Measurements from ENCODE around the gene NEUROG3. TPM values are rescaled to one million over a fixed set of nuclear protein-coding genes. Genes with fewer than 3 reads are reported as not detected.

The NEUROG3 gene
- total RNA-seq, 3 donors from 2014 or later (not counting 1 experiment from before 2014, with no cell fraction given) = not detected

- TF ChIP-seq CTCF (IDR thresholded peaks at IDR 0.05) = no peak
- Histone ChIP-seq H3K4me1 (ENCODE audit: control insufficient read depth, insufficient read depth, low read length) (peaks cover 29% of the 10 kb centered on the region), H3K27me3 (ENCODE audit: control insufficient read depth, insufficient read depth, low read length) (peaks cover 66% of the 10 kb centered on the region), H3K36me3 (ENCODE audit: control insufficient read depth, insufficient read depth, low read length) (no peaks in the 10 kb centered on the region), H3K9me3 (ENCODE audit: control insufficient read depth, insufficient read depth, low read length) (no peaks in the 10 kb centered on the region), H3K4me3 (ENCODE audit: low read length) (no peak overlapping the region), H3K27ac (ENCODE audit: low read length) (no peak overlapping the region)
- Mint-ChIP-seq H3K9me3 (no peaks in the 10 kb centered on the region), H3K27ac (no peak overlapping the region), H3K36me3 (no peaks in the 10 kb centered on the region), H3K27me3 (ENCODE audit: low read depth in 2 of 2) (peaks cover 73 to 80% of the 10 kb centered on the region in 2 donors), H3K4me3 (no peak overlapping the region), H3K4me1 (peaks cover 14 to 19% of the 10 kb centered on the region in 2 donors)
- WGBS (ENCODE audit: insufficient coverage) = 14% methylated on average over 10 of the region's 11 CpGs
- intact Hi-C loops (cut with micrococcal nuclease) = no loop called here
- ATAC-seq (no peak), DNase-seq (no peak)
These were observed 3.0 kb downstream of the NEUROG3 start for GRCh38 chr10:69570050-69570816.

GRCh38 chr10:69569396-69569934, 3.8 kb downstream of the NEUROG3 start:
- no peak for DNase-seq
- peaks cover 69% of the 10 kb centered on the region for H3K27me3 ChIP-seq (ENCODE audit: control insufficient read depth, insufficient read depth, low read length)
- H3K4me1 ChIP-seq (ENCODE audit: control insufficient read depth, insufficient read depth, low read length) = peaks cover 26% of the 10 kb centered on the region
- H3K36me3 Mint-ChIP-seq = no peaks in the 10 kb centered on the region
- WGBS (ENCODE audit: insufficient coverage) = 7% methylated on average over 23 of the region's 23 CpGs
- no peak overlapping the region for H3K4me3 Mint-ChIP-seq
- H3K9me3 Mint-ChIP-seq = no peaks in the 10 kb centered on the region
- H3K9me3 ChIP-seq (ENCODE audit: control insufficient read depth, insufficient read depth, low read length) = no peaks in the 10 kb centered on the region
- no peak for TF ChIP-seq CTCF (IDR thresholded peaks at IDR 0.05)
- no peak for ATAC-seq
- peaks cover 73 to 79% of the 10 kb centered on the region in 2 donors for H3K27me3 Mint-ChIP-seq (ENCODE audit: low read depth in 2 of 2)
- no peak overlapping the region for H3K27ac Mint-ChIP-seq
- no peak overlapping the region for H3K27ac ChIP-seq (ENCODE audit: low read length)
- intact Hi-C loops (cut with micrococcal nuclease) = no loop called here
- peaks cover 8 to 13% of the 10 kb centered on the region in 2 donors for H3K4me1 Mint-ChIP-seq
- no peaks in the 10 kb centered on the region for H3K36me3 ChIP-seq (ENCODE audit: control insufficient read depth, insufficient read depth, low read length)
- H3K4me3 ChIP-seq (ENCODE audit: low read length) = no peak overlapping the region

GRCh38 chr10:69568472-69569395, 4.5 kb downstream of the NEUROG3 start:
- Histone ChIP-seq H3K36me3 (ENCODE audit: control insufficient read depth, insufficient read depth, low read length) (no peaks in the 10 kb centered on the region), H3K27me3 (ENCODE audit: control insufficient read depth, insufficient read depth, low read length) (peaks cover 62% of the 10 kb centered on the region), H3K4me3 (ENCODE audit: low read length) (no peak overlapping the region), H3K27ac (ENCODE audit: low read length) (no peak overlapping the region), H3K9me3 (ENCODE audit: control insufficient read depth, insufficient read depth, low read length) (no peaks in the 10 kb centered on the region), H3K4me1 (ENCODE audit: control insufficient read depth, insufficient read depth, low read length) (peaks cover 20% of the 10 kb centered on the region)
- H3K9me3 Mint-ChIP-seq = no peaks in the 10 kb centered on the region
- TF ChIP-seq CTCF (IDR thresholded peaks at IDR 0.05) = no peak
- DNase-seq (no peak), ATAC-seq (no peak)
- H3K36me3 Mint-ChIP-seq = no peaks in the 10 kb centered on the region
- 11% methylated on average over 41 of the region's 41 CpGs for WGBS (ENCODE audit: insufficient coverage)
- no peak overlapping the region for H3K4me3 Mint-ChIP-seq
- peaks cover 77 to 80% of the 10 kb centered on the region in 2 donors for H3K27me3 Mint-ChIP-seq (ENCODE audit: low read depth in 2 of 2)
- H3K27ac Mint-ChIP-seq = no peak overlapping the region
- intact Hi-C loops (cut with micrococcal nuclease) = no loop called here
- peaks cover 6 to 12% of the 10 kb centered on the region in 2 donors for H3K4me1 Mint-ChIP-seq
